ENCODE measurements around the gene PACSIN2.

- TF ChIP-seq, protein P1, sequence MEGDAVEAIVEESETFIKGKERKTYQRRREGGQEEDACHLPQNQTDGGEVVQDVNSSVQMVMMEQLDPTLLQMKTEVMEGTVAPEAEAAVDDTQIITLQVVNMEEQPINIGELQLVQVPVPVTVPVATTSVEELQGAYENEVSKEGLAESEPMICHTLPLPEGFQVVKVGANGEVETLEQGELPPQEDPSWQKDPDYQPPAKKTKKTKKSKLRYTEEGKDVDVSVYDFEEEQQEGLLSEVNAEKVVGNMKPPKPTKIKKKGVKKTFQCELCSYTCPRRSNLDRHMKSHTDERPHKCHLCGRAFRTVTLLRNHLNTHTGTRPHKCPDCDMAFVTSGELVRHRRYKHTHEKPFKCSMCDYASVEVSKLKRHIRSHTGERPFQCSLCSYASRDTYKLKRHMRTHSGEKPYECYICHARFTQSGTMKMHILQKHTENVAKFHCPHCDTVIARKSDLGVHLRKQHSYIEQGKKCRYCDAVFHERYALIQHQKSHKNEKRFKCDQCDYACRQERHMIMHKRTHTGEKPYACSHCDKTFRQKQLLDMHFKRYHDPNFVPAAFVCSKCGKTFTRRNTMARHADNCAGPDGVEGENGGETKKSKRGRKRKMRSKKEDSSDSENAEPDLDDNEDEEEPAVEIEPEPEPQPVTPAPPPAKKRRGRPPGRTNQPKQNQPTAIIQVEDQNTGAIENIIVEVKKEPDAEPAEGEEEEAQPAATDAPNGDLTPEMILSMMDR (IDR thresholded peaks at IDR 0.05), result no peak
- TF ChIP-seq POLR2A (IDR thresholded peaks at IDR 0.05), result no peak
Observed at GRCh38 chr22:42985531-42985905, 29.4 kb downstream of the PACSIN2 start.
